K562 (cell line): ENCODE results near the gene WWC2. TPM values are rescaled to one million over a fixed set of nuclear protein-coding genes. Genes with fewer than 3 reads are reported as not detected.

Experiments
- ATAC-seq: fragments of 200-7000 bp; cut with Tn5 transposase; 3 replicates; pipeline ENCODE4 v1.9.1; 2020; ENCODE audit warnings: moderate library complexity
- BruUV-seq: library from RNA; stranded (reverse); fragments of 400-500 nt; replicated peaks from 2 replicates; lab custom pipeline; 2021; lab: Mats Ljungman, UMichigan
- CTCF ChIA-PET: fragments of 300-600 bp; formaldehyde crosslinking; extraction: SDS; loops from one replicate; lab custom pipeline; 2021; ENCODE audit warnings: low intra/inter-chr PET ratio; lab: Yijun Ruan, JAX
- POLR2A ChIA-PET: fragments of 300-600, 350-650 bp; sonication (Branson Sonifier 250); formaldehyde crosslinking; extraction: SDS; loops from one replicate; lab custom pipeline; 2021; ENCODE audit warnings: antibody characterized with exemption, inconsistent platforms; lab: Yijun Ruan, JAX
- DNase-seq, 4 experiments: peaks; one replicate each; pipeline versions ENCODE4 v3.0.0 to v3.0.0-alpha.2; 2011 to 2018; ENCODE audit warnings: low spot score in 3 of 4, mixed read lengths in 3 of 4; ENCODE audit errors: extremely low read depth in 1 of 4
- FAIRE-seq: peaks from 2 replicates; lab custom pipeline; 2011; peaks lifted over from hg19 to GRCh38; lab: Jason Lieb, UNC
- H2AFZ ChIP-seq: 2 replicates; pipeline ENCODE4 v1.6.0; 2011; ENCODE audit warnings: low read depth, low read length, control low read depth, inconsistent platforms
- H3K27ac ChIP-seq: fragments of 200-600 bp; 3 replicates; pipeline ENCODE4 v1.8.0; 2011; ENCODE audit warnings: low read depth, mild to moderate bottlenecking, control low read depth, inconsistent platforms, low read length, moderate library complexity, mixed read lengths; ENCODE audit errors: extremely low read depth
- H3K27me3 ChIP-seq, 2 experiments: fragments of 300-600 bp in 1 of 2; 2 replicates in 1 of 2; 3 replicates in 1 of 2; pipeline versions ENCODE4 v1.6.0 to v1.8.0; 2011; ENCODE audit warnings: inconsistent platforms in 2 of 2, low read length in 2 of 2, mild to moderate bottlenecking in 1 of 2, mixed read lengths in 1 of 2, moderate library complexity in 1 of 2; ENCODE audit not compliant: control insufficient read depth in 2 of 2, insufficient read depth in 2 of 2
- H3K36me3 ChIP-seq: fragments of 300-600 bp; 3 replicates; pipeline ENCODE4 v1.8.0; 2011; ENCODE audit warnings: mild to moderate bottlenecking, low read length, inconsistent platforms; ENCODE audit not compliant: control insufficient read depth, insufficient read depth
- H3K4me1 ChIP-seq, 2 experiments: fragments of 200-600 bp in 1 of 2; replicated peaks in 1 of 2; 2 replicates in 1 of 2; 3 replicates in 1 of 2; pipeline versions ENCODE4 v1.5.1 to v1.8.0; 2011; ENCODE audit warnings: inconsistent platforms in 2 of 2, low read length in 2 of 2, mild to moderate bottlenecking in 1 of 2, mixed read lengths in 1 of 2, moderate library complexity in 1 of 2; ENCODE audit not compliant: control insufficient read depth in 2 of 2, insufficient read depth in 2 of 2
- H3K4me2 ChIP-seq: 2 replicates; pipeline ENCODE4 v1.6.1; 2011; ENCODE audit warnings: low read length, control low read depth, inconsistent platforms, mixed read lengths; ENCODE audit not compliant: insufficient read depth
- H3K4me3 ChIP-seq: fragments of 200-600 bp; sonication (generic), shearing (Covaris generic); 2 replicates; pipeline ENCODE4 v1.5.1; 2016; ENCODE audit warnings: control low read depth, inconsistent platforms
- H3K79me2 ChIP-seq: fragments of 200-600 bp; 3 replicates; pipeline ENCODE4 v1.8.0; 2011; ENCODE audit warnings: low read length, inconsistent platforms; ENCODE audit not compliant: control insufficient read depth, insufficient read depth
- H3K9ac ChIP-seq, 2 experiments: 2 replicates each; pipeline versions ENCODE4 v1.6.0 to v1.6.1; 2011; ENCODE audit warnings: low read depth in 2 of 2, low read length in 2 of 2, control low read depth in 1 of 2, inconsistent platforms in 1 of 2, mild to moderate bottlenecking in 1 of 2, mixed read lengths in 1 of 2; ENCODE audit not compliant: insufficient read depth in 1 of 2
- H3K9me1 ChIP-seq: one replicate; pipeline ENCODE4 v1.6.0; 2011; ENCODE audit warnings: inconsistent platforms, mild to moderate bottlenecking, low read length, moderate library complexity; ENCODE audit not compliant: control insufficient read depth, insufficient read depth
- H3K9me3 ChIP-seq: replicated peaks from 2 replicates; pipeline ENCODE4 v1.5.1; 2011; ENCODE audit warnings: low read depth, low read length, inconsistent platforms; ENCODE audit not compliant: control insufficient read depth, insufficient read depth
- H4K20me1 ChIP-seq: replicated peaks from 2 replicates; pipeline ENCODE4 v1.6.1; 2011; ENCODE audit warnings: low read length, inconsistent platforms, mixed read lengths; ENCODE audit not compliant: control insufficient read depth, insufficient read depth
- ASH1L ChIP-seq: fragments of 450-650 bp; IDR thresholded peaks from 2 replicates; pipeline ENCODE4 v1.6.1; 2018; ENCODE audit warnings: borderline replicate concordance, mild to moderate bottlenecking, low read depth; ENCODE audit not compliant: partially characterized antibody
- NR2F6 ChIP-seq: fragments of 450-650 bp; formaldehyde crosslinking; IDR thresholded peaks from 2 replicates; pipeline ENCODE4 v1.4.0; 2020; ENCODE audit warnings: mild to moderate bottlenecking
- PHF21A ChIP-seq: fragments of 450-650 bp; IDR thresholded peaks from 2 replicates; pipeline ENCODE4 v1.6.1; 2017; ENCODE audit warnings: low read depth, borderline replicate concordance
- PRPF4 ChIP-seq: fragments of 200-400 bp; formaldehyde crosslinking; IDR thresholded peaks from one replicate; pipeline ENCODE4 v1.6.1; 2017; ENCODE audit warnings: low read length, low read depth, mild to moderate bottlenecking; ENCODE audit not compliant: insufficient read depth, poor library complexity, severe bottlenecking
- TGIF2 ChIP-seq: sonication (generic); formaldehyde crosslinking; IDR thresholded peaks from 2 replicates; pipeline ENCODE4 v1.8.1; 2022; ENCODE audit warnings: mild to moderate bottlenecking, missing genetic modification reagents, moderate library complexity
- ZBTB26 ChIP-seq: fragments of 450-650 bp; formaldehyde crosslinking; IDR thresholded peaks from 2 replicates; pipeline ENCODE4 v1.4.0; 2022; ENCODE audit warnings: missing genetic modification characterization
- ZNF764 ChIP-seq: fragments of 250-450 bp; sonication (Bioruptor Pico); IDR thresholded peaks from 2 replicates; pipeline ENCODE4 v1.4.0; 2020; ENCODE audit warnings: low read depth, mild to moderate bottlenecking, moderate library complexity
- WGBS: fragments of 100-300 bp; shearing (Covaris generic); methylation state at CpG from one replicate; pipeline ENCODE4 v1.1.6; 2016; ENCODE audit warnings: low coverage, mixed read lengths; ENCODE audit not compliant: insufficient coverage; ENCODE audit errors: missing lambda C conversion rate; 5-methylcytosine and 5-hydroxymethylcytosine counted together
- in situ Hi-C: fragments of 300-500 bp; cut with MboI; formaldehyde crosslinking; loops from 4 replicates; pipeline ENCODE4 v1.15.0; 2018; ENCODE audit warnings: inconsistent platforms, mixed read lengths
- intact Hi-C: fragments of 100-400 bp; cut with micrococcal nuclease; formaldehyde crosslinking; loops from 2 replicates; pipeline ENCODE4 v1.14.2; 2022
- polyA plus RNA-seq, 8 experiments: library from polyadenylated mRNA; depleted of rRNA in 4 of 8; stranded (reverse) in 5 of 8; unstranded in 3 of 8; fragments of >200 nt; fragmentation: Nextera tagmentation in 2 of 8; fragmentation: Illumina TruSeq in 1 of 8; extraction: Ambion mirVana in 2 of 8; extraction: Trizol in 1 of 8; gene quantifications; 2 replicates each; pipeline versions ENCODE4 v1.2.1 to v1.2.3, GENCODE V29; 2011 to 2014; ENCODE audit warnings: inconsistent platforms in 1 of 8, missing spikeins in 1 of 8
- total RNA-seq, 7 experiments: library from RNA; depleted of rRNA in 6 of 7; stranded (reverse); fragments of >200 nt in 6 of 7; fragmentation: Illumina TruSeq in 2 of 7; extraction: Trizol in 2 of 7; gene quantifications; 2 replicates each; pipeline versions ENCODE4 v1.2.1 to v1.2.3, GENCODE V29; 2011 to 2021; ENCODE audit warnings: low replicate concordance in 1 of 7

WWC2 gene
- total and polyA plus RNA-seq, 9 of the 15 experiments (the other 6 are each of a cell fraction or from before 2014, with no cell fraction given) = 3.7 to 39.4 (median 19.6) TPM

GRCh38 chr4:183180096-183180495 lies 81.0 kb downstream of the WWC2 start:
- H3K4me3 ChIP-seq = no peak overlapping the region
- no peaks in the 10 kb centered on the region for H3K36me3 ChIP-seq
- ATAC-seq (no peak), DNase-seq (no peak), FAIRE-seq (no peak)
- ChIA-PET CTCF (no interaction called here), POLR2A (interaction anchor here (1.5 kb wide), 1 partner anchor 10 kb away, joined by 3 read pairs; no protein-coding TSS in a partner anchor)
- H3K9me1 ChIP-seq = no peaks in the 10 kb centered on the region
- H3K9ac ChIP-seq = no peak overlapping the region
- WGBS = 49% methylated on average over 7 of the region's 7 CpGs
- no peak overlapping the region for H2AFZ ChIP-seq
- H3K27ac ChIP-seq = no peak overlapping the region
- H3K9me3 ChIP-seq = peaks cover 5% of the 10 kb centered on the region; the same call in 1 of the 2 replicates
- intact Hi-C loops (no loop called here), in situ Hi-C loops (no loop called here)
- no peaks in the 10 kb centered on the region for H3K27me3 ChIP-seq
- TF ChIP-seq ZNF764 (no peak), ASH1L (no peak), PHF21A (no peak), TGIF2 (CRISPR knock-in tag) (no peak), ZBTB26 (no peak), PRPF4 (no peak), NR2F6 (no peak)
- H3K79me2 ChIP-seq = no peaks in the 10 kb centered on the region; the same call in 1 of the 3 replicates
- no peak overlapping the region for H3K4me2 ChIP-seq
- BruUV-seq = no TSS peak
- peaks cover 0 to 3% of the 10 kb centered on the region in 2 experiments; a peak in 3 of 5 replicates for H3K4me1 ChIP-seq
- H4K20me1 ChIP-seq = 0 out of 2 replicates have a peak, but pooled peaks cover 4% of the 10 kb centered on the region
